Stimulated activated CD4-positive, alpha-beta T cell treated with anti-CD3 and anti-CD28 coated beads, TNF-alpha, amount 100 ng/mL, for 1 hour (primary cell): ENCODE data around the gene PHIP.
"Not testable (repeated sequence)": the region's sequence is repeated elsewhere in the genome, so short reads cannot be mapped to it uniquely, and the experiment has no call there.

Experiments
- DNase-seq, 3 donors: peaks; one replicate each; pipeline ENCODE4 v3.0.0-alpha.2; 2020; ENCODE audit warnings: low read depth in 3 of 3, low spot score in 1 of 3

PHIP gene

GRCh38 chr6:78936515-78936914, 141.5 kb downstream of the PHIP start:
- no peak for DNase-seq

GRCh38 chr6:78935553-78935952, 142.5 kb downstream of the PHIP start:
- no peak for DNase-seq

GRCh38 chr6:78925317-78925716, 152.7 kb downstream of the PHIP start:
- DNase-seq = no peak

DNA sequence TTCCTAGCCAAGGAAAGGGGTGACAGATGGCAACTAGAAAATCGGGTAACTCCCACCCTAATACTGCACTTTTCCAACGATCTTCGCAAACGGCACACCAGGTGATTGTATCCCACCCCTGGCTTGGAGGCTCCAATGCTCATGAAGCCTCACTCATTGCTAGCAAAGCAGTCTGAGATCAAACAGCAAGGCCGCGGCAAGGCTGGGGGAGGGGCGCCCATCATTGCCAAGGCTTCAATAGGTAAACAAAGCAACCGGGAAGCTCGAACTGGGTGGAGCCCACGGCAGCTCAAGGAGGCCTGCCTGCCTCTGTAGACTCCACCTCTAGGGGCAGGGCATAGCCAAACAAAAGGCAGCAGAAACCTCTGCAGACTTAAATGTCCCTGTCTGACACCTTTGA, 156.9 kb downstream of the PHIP start:
- not testable (repeated sequence) for DNase-seq

DNA sequence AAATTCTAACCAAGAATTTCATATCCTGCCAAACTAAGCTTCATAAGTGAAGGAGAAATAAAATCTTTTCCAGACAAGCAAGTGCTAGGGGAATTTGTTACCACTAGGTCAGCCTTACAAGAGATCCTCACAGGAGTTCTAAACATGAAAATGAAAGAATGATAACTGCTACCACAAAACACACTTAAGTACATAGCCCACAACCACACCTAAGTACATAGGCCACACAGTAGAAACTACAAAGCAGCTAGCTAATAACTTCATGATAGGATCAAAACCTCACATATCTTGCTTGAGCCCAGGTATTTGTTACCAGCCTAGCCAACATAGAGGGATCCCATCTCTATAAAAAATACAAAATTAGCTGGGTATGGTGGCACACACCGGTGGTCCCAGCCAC, 160.3 kb downstream of the PHIP start:
- DNase-seq = no peak

- DNase-seq = no peak
Measured at GRCh38 chr6:78916411-78916810, 161.6 kb downstream of the PHIP start.

- DNase-seq = no peak
Measured at GRCh38 chr6:78911218-78911940, 166.7 kb downstream of the PHIP start.

DNA sequence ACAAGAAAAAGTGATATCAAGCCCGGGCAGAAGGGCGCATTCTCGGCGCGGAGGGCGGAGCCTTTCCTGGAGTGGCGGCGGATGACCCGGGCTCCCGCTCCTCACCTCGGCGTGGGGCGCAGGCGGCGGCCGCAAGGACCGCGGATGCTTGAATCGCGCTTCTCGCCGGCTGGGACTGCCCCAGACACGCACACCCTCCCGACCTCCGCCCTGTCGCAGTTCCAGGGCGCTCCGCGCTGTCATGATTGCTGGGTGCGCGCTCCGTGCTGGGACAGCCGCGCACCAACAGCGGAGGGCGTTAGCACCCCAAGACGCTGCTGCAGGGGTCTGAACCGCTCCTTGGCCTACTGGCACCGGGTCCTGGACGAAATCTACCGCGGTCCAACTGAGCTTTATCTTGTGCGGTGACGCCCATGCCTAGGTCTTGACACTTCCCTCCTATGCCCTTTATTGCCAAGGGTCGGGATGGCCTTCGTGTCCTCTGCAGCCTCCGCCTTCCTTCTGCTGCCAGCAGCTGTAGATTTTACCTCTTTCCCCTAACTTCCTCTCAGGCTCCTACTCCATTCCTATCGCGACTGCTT, 167.4 kb downstream of the PHIP start:
- DNase-seq = no peak

- no peak for DNase-seq
Measured at GRCh38 chr6:78910010-78910409, 168.0 kb downstream of the PHIP start.

DNA sequence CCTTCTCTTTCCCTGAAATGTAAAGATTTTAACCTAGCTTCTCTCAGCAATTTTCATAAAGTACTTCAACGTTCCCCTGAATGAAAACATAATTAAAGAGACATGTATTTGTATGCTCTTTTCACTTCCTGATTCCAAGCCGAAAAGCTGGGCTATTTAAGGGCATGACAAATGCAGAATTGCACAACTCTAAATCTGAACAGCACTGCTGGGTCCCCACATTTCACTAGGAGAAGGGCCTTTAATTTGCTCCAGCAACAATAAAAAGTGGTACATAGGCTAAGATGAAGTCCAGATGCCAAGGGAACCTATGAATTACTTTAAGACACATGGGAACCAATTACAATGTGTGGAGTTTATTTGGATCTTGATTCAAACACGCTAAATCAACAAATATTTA, 168.7 kb downstream of the PHIP start:
- no peak for DNase-seq

GRCh38 chr6:78908621-78909020, 169.4 kb downstream of the PHIP start:
- DNase-seq = no peak

DNA sequence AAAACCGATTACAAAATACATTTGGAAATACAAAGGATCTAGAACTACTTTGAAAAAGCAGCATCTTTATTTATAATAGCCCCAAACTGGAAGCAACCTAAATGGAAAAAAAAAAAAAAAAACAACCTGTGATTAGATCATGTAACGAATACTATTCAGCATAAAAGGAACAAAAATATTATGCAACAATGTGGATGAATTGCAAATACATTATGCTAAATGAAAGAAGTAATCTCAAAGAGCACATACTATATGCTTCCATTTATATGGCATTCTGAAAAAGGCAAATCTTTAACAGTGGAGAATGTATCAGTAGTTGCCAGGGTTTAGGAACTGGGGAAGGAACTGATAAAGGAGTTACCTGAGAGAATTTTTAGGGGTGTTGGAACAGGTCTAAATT, 181.8 kb downstream of the PHIP start:
- DNase-seq = no peak

GRCh38 chr6:78889901-78890300, 188.2 kb downstream of the PHIP start:
- not testable (repeated sequence) for DNase-seq
